HG03575 (cell line): ENCODE results near the gene SCP2.

Experiments used
- ATAC-seq: cut with Tn5 transposase; IDR thresholded peaks from one replicate; pipeline ENCODE4 v1.9.1; 2021; ENCODE audit not compliant: unreplicated experiment, insufficient number of reproducible peaks, low FRiP score; ENCODE audit errors: extremely low read depth

SCP2 gene, protein sequence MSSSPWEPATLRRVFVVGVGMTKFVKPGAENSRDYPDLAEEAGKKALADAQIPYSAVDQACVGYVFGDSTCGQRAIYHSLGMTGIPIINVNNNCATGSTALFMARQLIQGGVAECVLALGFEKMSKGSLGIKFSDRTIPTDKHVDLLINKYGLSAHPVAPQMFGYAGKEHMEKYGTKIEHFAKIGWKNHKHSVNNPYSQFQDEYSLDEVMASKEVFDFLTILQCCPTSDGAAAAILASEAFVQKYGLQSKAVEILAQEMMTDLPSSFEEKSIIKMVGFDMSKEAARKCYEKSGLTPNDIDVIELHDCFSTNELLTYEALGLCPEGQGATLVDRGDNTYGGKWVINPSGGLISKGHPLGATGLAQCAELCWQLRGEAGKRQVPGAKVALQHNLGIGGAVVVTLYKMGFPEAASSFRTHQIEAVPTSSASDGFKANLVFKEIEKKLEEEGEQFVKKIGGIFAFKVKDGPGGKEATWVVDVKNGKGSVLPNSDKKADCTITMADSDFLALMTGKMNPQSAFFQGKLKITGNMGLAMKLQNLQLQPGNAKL

DNA sequence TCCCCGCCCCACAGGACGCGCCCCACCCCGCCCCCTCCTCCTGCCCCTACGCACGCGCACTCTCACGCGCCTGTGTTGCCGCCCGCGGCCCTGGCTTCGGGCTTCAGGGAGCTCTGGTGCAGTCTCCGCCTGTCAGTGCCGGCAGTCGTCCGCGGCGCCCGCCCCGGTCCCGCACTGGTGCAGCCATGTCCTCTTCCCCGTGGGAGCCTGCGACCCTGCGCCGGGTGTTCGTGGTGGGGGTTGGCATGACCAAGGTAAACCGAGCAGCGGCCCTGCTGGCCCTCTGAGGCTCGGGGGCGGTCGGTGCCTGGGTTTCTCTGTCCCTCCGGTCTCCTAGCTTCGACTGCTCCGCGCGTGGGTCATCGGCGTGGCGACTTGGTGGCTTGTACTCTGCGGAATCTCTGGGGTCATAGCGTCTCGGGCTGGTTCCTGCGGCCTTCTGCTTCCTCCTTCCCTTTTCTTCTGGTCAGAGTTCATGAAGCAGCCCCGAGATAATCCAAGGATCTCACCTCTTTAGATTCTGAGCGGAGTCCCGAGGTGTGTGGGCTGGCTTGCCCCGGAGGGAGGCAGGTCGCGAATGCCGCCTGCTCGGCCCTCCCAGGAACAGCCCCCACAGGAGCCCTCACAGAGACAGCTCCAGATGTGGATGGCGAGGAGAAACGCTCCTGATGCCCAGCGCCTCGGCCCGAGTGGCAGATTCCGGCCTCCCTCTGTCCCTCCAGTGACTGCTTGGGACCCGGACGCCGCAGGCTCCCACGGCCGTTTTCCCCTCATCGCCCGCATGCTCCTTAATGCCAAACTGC lies at the start of gene SCP2:
SCP2 (plus strand) TSS at position 65 of the 803 bp plus-strand sequence; CDS start at position 186, 121 bp downstream.
- ATAC-seq, result no peak

DNA sequence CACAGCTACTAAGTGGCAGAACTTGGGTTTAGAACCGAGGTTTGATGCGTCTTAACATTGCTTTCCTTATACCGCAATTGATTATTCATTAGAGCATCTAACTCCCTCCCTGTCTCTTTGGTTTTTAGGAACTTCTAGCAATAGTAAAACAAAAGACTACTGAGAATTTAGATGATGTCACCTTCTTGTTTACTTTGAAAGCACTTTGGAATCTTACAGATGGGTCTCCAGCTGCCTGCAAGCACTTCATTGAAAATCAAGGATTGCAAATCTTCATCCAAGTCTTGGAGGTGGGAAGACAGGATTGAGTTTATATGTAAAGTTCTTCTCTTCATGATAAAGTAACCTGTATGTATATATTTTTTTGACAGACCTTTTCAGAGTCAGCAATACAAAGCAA lies 49.5 kb upstream of the SCP2 start:
- no peak for ATAC-seq

DNA sequence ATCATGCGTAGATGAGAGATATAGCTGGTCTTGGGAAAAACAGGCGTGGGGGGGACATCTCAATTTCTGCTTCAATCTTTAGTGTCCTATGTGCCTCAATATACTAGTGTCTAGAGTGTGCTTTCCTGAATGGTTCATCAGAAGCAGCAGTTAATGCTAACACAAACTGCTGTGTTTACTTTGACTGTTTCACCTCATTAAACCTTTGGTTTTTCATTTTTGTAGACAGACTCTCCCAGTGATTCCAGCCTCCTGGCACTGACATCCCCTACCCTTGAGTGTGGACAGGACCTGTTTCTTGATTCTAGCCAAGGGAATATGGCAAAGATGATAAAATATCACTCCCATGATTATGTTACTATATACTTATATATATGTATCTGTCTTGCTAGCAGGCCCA lies 46.9 kb upstream of the SCP2 start:
- no peak for ATAC-seq

DNA sequence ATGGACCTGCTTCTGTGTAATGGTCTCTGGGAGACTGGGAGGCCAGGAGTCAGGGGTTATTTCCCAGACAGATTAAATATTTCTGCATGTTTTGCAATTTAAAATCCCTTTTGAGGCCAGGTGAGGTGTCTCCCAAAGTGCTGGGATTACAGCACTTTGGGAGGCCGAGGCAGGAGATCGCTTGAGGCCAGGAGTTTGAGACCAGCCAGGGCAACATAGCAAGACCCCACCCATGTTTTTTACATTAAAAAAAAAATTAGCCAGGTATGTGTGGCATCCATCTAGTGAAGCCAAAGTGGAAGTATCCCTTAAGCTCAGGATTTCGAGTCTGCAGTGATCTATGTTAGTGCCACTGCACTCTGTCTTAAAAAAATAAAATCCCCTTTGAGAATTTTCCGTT lies 39.6 kb upstream of the SCP2 start:
- no peak for ATAC-seq

DNA sequence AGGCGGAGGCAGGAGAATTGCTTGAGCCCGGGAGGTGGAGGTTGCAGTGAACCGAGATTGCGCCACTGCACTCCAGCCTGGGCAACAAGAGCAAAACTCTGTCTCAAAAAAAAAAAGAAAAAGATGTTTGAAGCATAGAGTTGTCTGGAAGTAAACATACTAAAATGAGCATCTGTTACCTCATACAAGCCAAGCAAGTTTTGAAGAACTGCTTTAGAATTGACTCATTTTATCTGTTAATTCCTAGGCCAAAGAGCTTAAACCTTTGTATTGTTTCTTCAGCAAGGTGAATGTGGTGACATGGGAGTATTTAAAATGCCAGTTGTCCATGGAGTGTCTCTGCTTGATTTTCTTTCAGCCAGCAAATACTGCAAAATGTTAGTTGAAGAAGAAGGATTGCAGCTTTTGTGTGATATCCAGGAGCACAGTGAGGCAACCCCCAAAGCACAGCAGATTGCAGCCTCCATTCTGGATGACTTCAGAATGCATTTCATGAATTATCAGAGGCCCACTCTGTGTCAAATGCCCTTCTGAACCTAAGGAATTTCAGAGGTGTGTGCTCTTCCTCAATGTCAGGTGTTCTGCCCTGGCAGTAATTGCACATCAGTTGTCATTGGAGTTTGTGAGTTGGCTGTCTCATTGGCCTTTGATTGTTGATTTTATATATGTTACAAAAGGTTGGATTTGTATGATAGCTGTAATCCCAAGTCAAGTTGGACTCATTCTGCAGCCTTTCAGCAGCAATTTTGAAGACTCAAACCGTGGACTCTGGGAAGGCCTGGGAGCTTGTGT lies 34.5 kb upstream of the SCP2 start:
- no peak for ATAC-seq

DNA sequence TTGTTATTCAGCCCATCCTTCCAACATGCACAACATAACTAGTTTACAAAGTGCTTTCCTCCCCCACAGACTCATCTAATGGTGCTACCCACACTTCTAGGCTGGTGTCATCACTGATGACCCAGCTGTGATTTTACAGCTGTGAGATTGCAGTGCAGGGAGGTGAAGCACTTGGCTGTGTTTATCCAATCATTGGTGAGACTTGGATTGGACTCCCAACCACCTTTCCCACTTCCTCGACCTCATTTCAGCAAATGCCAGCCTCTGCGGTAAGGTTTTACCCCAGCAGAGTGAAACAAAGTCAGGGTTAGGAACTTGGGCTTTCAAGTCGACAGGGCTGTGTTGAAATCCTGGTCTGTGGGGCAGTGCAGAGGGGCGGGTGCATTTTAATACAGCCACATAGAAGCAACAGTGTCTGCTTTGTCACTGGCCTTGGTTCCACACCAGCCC lies 27.6 kb upstream of the SCP2 start:
- no peak for ATAC-seq

DNA sequence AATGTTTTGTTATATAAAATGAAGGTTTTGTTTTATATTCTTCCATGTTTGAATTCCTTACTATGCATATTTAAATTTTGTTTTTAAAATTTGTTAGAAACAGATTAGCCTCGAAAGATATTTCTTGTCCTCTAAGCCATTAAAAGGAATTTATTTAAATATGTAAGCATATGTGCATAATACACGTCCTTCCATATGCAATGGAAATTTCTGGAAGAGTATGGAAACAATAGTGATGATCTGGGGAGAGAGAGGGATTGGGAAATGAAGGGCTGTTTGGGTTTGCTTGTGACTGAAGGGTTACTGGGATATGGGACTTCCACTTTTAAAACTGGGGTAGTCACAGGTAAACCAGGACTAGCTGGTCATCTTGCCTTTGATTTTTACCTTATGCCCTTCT lies 26.7 kb upstream of the SCP2 start:
- ATAC-seq, result no peak

DNA sequence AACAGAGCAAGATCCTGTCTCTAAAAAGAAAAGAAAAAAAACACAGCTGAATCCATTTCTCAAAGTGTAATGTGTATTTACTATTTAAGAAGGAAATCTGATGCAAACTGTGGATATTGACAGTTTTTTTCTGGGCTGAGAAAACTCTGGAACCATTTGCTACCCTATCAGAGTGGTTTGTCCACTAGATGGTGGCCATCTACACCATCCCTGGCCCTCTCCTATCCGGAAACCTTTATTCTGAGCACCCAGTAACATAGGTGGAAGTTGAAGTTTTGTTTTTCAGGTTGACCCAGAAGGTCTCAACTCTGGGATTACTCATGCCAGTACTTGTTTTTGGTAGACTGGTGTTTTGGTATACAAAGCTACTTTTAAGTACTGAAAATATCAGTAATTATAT lies 25.7 kb upstream of the SCP2 start:
- no peak for ATAC-seq

DNA sequence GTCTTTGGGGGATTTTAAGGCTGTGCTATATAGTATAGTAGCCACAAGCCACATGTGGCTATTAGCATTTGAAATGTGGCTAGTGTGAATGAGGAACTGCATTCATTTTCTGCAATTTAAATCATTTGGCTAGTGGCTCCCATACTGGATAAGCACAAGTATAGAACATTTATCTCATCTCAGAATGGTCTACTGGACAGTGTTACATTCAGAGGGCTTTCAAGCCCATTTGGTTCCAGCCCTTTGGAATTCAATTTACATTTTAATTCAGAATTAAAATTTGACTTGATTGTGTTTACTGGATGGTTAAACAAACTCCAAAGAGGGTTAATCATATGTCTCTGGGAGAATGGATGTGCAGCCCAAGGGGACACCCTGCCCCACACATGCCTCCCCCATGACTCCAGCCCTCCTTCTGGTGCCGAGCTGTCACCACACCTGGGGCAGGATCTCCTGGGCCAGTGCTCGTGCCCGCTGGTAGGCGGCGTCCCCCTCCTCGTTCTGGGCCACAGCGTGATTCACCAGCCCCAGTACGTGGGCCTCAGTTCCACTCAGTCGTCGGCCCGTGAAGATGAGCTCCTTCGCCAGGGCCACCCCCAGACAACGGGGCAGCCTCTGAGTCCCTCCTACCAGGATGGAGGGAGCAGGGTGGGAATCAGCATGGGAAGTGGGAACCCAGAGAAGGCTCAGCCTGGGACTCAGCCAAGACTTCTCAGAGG lies 22.7 kb upstream of the SCP2 start:
- ATAC-seq, result no peak

DNA sequence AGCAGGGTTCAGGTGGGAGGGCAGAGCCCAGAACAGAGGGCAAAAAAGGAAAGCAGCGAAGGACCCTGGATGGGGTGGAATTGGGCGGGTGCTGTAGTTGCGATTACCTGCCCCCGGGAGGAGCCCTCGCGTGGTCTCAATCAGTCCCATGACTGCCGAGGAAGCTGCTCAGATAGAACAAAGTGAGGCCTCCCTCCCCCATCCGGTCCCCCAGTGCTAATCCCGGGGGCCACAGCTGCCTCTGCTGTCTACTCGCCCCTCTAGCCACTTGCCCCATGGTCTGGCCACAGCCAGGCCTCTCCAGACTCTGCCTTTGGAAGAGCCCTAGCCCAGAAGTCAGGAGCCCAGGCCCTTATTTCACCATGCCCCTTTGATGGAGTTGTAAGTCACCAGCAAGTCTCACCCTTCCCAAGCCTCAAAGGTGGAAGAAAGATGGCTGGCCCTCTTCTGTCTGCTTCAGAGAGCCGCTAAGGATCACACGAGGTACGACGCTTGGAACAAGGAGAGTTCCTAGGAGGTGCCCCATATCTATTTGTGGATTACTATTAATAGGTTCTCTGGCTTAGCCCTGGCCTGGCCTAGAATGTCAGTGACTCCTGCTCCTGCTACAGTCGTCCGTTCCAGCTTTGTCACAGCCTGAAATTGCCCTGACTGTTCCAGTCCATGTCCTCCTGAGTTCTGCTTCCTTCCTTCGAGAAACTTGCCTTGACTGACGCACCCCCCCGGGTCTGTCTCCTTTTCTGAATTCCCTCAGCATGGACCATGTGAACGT lies 22.0 kb upstream of the SCP2 start:
- no peak for ATAC-seq

DNA sequence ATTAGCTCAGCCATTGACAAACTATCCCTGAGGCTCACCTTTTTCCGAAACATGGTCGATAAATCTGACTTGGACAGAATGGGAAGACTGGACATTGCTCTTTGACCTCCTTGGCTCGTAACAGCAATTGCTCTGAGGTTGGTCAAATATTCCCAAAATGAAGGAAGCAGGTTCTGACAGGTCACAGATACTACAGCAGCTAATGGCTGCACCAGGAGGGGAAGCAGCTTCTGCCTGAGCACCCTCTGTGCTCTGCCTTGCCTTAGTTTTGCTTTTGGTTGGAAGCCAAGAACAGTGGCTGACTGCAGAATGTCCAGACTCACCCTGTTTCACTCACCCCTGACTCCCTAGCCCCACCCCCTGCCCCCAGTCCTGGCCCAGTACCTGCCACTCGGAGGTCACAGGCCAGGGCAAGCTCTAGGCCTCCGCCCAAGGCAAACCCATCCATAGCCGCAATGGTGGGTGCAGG lies 20.9 kb upstream of the SCP2 start:
- no peak for ATAC-seq

DNA sequence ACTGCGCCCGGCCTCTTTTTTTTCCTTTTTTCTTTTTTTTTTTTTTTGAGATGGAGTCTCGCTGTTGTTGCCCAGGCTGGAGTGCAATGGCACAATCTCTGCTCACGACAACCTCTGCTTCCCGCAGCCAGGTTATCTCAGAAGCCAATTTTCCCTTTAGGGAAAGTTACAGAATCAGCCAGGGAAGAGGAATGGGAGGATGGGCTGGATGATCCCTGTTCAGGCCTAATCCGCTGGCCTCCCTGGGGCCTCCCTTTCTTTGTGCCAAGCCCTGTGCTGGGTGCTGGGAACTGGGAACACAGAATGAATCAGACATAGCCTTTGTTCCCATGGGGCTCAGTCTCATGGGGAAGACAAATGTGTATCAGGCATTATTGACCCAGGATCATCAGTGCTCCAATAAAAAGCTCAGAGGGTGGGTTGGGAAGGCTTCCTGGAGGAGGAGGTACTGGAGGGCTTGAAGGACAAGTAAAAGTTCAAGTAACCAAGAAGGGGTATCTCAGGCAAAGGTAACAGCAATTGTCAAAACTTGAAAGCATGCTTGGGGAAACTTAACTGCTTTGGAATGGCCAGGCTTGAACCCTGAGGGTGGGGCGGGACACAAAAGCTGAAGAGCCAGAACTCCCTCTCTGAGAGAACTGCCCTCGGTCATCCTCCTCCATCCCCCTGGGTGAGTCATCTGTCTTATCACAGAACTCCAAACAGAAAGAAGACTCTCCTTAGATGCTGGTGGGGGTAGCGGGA lies 19.8 kb upstream of the SCP2 start:
- ATAC-seq, result no peak

DNA sequence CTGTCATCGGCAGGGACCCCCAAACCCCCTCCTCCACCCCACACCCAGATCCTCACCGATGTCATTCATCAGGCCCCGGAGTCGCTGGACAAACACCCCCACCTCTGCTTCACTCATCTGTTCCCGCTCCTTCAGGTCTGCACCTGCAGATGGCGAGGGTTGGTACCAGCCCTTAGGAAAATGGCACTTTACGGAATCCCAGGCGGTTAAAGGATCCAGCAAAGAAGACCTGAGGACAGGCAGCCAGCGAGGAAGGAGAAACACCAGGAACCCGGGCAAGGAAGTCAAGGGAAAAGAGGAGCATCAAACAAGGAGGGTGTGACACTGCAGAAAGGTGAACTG lies 19.3 kb upstream of the SCP2 start:
- no peak for ATAC-seq

DNA sequence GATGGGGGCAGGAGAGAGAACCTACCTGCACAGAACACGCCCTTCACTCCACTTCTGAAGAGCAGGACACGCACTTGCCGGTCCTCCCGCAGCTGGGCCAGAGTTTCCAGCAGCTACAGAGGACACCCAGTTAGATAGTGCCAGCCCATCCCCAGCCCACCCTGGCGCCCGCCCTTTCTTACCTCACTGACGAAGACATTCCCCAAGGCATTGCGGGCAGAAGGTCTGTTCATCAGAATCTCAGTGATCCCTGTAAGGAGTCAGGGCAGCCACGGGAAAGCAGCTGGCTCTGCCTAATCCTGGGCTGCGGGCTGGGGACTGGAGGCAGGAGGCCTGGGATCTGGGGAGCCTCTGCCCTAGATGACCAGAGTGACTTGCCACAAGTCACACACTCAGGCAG lies 15.5 kb upstream of the SCP2 start:
- ATAC-seq, result no peak

DNA sequence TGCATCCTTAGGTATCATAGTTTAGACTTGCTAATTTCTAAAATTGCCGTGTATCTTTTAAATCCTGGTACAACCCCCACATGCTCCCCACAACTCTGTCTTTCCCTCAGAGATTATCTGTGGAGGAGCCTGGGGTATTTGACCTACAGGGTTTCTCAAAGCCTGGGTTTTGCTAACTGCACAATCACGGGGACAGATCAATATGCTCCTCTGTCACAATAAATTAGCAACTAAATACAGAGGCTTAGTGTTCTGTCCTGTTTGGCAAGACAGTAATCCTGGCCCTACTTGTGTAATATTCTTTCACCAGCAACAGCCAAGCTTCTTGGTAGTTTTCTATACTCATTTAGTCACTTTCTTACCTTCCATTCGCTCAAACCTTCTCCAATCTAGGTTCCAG lies 14.1 kb upstream of the SCP2 start:
- ATAC-seq, result no peak

DNA sequence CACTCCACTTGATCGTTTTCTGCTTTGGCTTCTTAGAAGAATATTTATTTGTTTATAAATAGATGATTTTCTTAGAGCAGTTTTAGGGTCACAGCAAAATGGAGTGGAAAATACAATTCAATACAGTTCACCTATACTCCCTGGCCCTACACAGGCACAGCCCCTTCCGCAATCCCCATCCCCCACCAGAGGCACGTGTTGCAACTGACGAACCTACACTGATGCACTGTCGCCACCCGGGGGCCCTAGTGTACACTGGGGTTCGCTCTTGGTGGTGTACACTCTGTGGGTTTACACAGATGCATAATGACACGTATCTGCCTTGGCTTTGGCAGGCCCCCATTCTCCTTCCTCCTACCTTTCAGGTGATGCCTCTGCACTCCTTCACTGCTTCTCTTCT lies 13.5 kb upstream of the SCP2 start:
- ATAC-seq, result no peak

DNA sequence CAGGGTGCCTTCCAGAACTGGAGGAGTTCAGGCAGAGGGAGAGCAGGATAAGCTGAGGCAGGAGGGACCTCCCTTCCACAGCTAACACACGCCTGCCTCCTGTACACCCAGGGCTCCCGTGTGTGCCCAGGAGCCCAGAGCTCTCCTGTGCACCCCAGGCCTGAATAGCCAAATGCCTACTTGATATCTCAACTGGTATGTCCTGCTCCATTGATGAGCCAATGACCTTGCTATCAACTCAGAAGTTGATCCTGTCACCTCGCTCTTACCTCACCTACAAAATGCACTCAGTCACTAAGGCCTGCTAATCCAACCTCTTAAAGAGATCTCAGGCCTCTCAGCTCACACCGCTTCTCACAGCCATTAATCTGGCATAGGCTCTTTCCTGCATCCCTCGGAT lies 12.6 kb upstream of the SCP2 start:
- no peak for ATAC-seq
